HG03469 (cell line): Measurements from ENCODE around the gene IL4.
"Not testable (repeated sequence)": the region's sequence is repeated elsewhere in the genome, so short reads cannot be mapped to it uniquely, and the experiment has no call there.

Experiments used
- ATAC-seq: cut with Tn5 transposase; IDR thresholded peaks from one replicate; pipeline ENCODE4 v1.9.1; 2021; ENCODE audit warnings: mild to moderate bottlenecking, moderate library complexity, moderate number of reproducible peaks; ENCODE audit not compliant: unreplicated experiment

IL4 gene

DNA sequence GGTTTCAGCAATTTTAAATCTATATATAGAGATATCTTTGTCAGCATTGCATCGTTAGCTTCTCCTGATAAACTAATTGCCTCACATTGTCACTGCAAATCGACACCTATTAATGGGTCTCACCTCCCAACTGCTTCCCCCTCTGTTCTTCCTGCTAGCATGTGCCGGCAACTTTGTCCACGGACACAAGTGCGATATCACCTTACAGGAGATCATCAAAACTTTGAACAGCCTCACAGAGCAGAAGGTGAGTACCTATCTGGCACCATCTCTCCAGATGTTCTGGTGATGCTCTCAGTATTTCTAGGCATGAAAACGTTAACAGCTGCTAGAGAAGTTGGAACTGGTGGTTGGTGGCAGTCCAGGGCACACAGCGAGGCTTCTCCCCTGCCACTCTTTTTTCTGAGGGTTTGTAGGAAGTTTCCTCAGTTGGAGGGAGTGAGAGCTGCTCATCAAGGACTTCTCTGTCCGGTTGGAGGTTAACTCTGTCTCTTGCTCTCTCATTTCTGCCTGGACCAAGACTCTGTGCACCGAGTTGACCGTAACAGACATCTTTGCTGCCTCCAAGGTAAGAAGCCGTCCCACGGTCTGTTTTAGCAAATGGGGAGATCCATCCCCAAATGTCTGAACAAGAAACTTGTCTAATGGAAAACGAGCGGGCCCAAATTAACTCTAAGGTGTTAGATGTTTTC, at the start of gene IL4:
Gene IL4, plus strand, starts transcription at position 51 of the 692 bp plus-strand sequence. Its CDS starts 62 bp downstream, at position 113.
- ATAC-seq = no peak

DNA sequence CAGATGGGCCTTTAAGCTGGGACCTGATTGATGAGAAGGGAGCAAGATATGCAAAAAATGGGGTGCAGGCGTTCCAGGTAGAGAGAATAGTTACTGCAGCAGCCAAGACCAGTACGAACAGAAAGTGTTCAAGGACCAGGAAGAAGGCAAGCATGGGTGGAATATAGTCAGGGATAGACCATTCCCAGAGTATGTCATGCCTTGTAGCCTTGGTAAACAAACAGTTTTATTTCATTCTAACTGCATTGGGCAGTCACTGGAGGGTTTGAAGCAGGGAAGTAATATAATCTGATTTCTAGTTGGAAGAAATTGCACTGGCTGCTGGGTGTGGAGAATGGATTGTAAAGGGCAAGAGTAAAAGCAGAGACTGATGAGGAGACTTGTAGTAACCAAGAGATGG, 46.3 kb upstream of the IL4 start:
- ATAC-seq = no peak

DNA sequence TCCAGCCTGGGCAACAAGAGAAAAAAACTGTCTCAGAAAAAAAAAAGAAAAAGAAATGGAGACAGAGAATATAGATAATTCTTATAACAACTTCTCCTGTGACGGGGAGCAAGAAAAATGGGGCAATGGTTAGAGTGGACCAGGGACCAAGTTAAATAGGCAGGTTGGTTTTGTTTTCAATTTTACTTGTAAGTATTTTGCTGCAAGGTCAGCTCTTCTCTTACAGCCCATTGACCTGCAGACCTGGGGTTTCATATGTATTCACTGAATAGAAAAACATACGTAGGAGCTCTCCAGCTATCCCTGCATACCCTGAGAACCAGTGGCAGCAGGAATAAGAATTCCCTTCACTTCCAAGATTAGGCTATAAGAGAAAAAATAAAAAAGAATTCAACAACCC, 45.0 kb upstream of the IL4 start:
- no peak for ATAC-seq

DNA sequence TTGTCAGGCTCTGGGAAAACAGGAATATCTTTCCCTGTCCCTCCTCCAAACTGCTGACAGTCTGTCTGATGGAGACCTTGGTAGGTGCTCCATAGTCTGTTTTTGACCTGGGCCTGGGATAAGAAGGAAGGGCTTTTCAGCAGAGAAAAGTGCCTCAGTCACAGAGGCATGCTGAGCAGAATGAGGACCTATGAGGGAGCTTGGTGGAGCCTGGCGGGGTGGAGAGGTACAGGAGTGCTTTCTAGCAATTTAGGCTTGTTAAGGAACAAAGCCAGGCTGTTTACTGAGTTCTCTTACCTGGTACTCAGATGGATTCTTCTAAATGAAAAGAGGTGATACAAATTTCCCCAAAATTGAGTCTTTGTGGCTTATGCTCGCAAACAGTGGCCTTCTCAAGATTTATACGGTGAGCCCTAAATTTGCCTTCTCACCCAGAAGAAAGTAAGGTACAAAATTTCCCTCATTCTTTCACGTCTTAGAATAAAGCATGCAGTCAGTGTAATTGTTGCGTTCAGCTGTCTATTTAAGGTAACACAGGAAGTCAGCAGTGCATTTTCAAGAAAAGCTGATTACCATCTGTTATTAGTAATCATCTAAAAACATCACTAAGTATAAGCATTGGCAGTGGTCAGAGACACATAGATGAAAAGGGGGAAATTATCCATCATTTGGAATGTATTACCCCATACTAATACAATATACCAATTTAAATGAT, 44.4 kb upstream of the IL4 start:
- ATAC-seq = peak; percentile 65

DNA sequence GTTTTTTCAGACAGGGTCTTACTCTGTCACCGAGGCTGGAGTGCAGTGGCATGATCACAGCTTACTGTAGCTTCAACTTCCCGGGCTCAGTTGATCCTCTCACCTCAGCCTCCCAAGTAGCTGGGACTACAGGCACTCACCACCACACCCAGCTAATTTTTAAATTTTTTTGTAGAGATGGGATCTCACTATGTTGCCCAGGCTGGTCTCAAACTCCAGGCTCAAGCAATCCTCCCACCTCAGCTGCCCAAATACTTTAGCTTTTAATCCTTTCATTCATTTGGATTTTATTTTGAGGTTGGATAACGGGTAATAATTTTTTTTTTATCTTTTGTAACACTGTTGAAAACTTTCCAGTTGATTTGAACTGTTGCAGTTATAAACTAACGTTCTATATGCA, 40.2 kb upstream of the IL4 start:
- ATAC-seq = not testable (repeated sequence)

DNA sequence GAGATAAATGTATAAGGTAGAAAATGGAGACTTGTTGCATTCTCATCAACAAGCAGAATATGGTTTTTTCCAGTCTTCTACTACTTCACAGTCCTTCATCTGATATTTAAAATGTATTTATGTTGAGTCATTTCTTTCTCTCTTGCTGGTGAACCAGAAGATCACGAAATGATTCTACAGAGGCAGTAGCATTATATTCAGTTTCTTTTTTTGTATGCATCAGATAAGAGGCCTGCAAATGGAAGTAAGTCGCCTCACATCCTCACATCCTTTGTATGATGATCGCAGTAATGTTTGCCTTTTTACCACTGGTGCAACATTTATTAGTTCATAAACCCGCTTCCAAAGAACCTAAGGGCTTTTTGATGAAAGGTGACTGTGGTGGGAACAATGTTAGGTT, 37.9 kb upstream of the IL4 start:
- ATAC-seq = no peak

DNA sequence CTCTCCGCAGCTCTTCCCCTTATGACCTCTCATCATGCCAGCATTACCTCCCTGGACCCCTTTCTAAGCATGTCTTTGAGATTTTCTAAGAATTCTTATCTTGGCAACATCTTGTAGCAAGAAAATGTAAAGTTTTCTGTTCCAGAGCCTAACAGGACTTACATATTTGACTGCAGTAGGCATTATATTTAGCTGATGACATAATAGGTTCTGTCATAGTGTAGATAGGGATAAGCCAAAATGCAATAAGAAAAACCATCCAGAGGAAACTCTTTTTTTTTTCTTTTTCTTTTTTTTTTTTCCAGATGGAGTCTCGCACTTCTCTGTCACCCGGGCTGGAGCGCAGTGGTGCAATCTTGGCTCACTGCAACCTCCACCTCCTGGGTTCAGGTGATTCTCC, 36.5 kb upstream of the IL4 start:
- ATAC-seq = no peak

DNA sequence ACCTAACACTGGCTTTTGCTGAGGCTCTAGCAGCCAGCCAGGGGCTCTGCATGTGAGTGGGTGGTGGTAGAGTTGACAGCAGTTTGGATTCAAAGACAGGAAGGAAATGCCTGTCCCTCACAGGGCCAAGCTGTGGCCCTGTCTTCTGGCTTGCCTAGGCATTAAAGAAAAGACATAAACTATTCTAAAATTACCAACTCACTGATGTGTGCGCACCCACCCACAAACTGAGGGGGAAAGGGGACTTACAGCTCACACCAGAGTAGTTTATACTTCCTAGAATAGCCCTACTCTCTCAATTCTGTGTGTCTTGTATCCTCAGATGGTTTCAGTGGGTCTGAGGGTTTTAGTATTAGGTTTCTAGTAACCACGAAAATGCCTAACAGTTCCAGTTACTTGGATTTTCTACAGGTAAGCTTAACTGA, 34.1 kb upstream of the IL4 start:
- peak; percentile 58 for ATAC-seq

DNA sequence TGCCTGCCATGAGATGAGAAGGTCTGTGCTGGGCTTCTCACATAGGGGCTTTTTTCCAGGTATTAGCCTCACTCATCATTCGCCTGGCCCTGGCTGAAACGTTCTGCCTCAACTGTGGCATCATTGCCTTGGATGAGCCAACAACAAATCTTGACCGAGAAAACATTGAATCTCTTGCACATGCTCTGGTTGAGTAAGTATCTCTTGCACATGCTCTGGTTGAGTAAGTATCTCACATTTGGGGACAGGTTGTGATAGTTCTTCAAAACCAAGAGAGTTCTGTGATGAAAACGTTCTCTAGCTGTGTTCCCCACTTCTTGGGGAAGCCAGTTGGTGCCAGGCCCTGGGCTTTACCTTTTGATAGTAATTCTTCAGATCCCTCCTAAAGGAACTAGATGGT, 33.2 kb upstream of the IL4 start:
- ATAC-seq = no peak

DNA sequence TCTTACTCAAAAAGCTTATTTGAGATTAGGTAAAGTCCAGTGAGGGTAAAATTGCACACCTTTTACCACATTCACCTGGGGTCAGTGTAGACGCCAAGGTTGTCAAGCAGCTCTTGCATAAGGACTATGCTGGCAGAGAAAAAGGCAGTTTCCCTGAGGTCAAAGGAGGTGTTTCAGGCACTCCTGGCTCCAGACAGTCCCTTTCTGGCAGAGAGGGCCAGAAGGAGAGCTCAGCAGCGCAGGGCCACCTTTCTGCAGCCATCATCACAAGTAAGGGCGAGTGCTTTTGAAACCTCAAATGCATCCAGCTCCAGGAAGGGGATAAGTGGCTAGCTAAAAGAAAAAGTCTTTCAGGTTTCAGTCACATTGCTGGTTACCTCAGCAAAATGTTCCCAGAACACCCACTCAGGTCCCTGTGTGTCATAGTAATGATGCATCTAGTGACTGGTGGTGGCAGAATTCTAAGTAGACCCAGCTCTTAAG, 32.5 kb upstream of the IL4 start:
- no peak for ATAC-seq

DNA sequence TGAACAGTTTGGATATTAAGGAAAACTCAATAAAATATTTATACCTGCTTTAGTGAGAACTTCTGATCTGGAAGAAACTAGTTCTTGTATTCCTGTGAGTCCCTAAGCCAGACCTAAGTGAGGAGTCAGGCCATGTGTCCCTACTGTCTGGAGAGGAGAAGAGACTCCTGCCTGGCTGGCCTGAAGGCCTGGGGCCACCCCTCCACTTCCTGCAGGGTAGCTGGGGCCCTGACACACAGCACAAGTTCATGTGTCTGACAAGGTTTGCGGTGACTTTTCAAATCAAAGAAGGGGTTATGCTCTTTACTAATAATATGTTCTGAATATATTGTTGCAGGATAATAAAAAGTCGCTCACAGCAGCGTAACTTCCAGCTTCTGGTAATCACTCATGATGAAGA, 31.9 kb upstream of the IL4 start:
- ATAC-seq = no peak

DNA sequence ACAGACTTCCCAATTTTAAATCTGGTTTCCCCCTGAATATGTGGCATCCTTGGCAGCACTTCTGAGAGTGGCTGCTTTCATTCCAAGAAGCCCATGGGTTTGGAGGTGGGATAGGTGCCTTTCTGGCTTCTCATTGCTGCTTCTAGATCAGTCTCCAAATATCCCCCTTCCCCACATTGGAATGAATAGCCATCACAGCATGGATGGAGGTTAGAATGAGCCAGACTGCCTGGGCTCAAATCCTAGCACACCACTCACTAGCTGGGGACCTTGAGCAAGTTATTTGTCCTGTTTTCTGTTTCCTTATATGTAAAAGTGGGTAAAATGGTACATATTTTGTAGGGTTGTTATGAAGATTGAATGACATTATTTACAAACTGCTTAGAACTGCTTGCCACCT, 29.6 kb upstream of the IL4 start:
- no peak for ATAC-seq

DNA sequence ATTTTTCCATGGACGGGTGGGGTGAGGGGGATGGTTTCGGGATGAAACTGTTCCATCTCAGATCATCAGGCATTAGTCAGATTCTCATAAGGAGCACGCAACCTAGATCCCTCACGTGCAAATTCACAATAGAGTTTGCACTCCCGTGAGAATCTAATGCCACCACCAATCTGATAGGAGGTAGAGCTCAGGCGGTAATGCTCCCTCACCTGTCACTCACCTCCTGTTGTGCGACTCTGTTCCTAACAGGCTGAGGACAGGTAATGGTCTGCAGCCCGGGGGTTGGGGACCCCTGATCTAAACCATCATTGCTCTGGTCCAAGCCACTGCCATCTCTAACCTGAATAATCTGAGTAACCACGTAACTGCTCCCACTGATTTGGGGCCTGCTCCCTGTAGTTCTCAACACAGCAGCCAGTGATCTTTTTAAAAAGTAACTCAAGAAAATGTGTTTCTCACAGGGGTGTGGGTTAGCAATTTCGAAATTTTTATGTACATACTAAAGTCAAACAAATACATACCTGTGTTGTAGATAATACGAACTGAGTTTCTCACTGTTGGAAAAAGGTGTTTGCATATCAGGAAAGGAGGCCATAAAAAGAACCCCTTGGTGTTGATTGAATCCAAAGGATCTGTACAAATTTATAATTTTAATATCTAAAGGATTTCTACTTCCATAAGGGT, 27.1 kb upstream of the IL4 start:
- no peak for ATAC-seq

DNA sequence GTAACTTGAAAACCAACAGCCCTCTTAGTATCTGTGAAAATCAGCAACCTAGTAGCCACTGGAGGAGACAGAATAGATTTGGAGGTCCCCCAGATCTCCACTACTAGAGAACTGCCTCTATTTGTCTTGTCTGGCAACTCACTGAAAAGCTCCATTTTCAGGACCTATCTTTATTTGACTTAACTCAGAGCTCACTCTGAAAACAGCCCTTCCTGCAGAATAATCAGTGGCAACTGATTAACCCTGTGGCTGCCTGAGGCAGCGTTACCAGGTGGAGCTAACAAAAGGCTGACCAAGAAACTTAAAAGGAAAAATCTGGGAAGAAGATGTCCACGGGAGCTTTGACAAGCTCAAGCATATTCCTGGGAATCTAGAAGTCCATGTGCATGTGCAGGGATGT, 26.3 kb upstream of the IL4 start:
- ATAC-seq = no peak

DNA sequence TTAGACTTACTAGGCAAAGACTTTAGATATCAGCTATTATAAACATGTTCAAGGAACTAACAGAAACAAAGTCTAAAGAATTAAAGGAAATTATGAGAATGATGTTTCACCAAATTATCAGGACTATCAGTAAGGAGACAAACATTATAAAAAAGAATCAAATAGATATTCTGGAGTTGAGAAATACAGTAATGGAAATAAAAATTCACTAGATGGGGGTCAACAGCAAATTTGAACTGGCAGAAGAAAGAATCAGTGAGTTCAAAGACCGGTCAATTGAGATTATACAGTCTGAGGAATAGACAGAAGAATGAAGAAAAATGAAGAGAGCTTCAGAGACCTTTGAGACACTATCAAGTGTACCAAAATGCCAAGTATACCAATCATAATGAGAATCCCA, 25.4 kb upstream of the IL4 start:
- ATAC-seq = no peak

DNA sequence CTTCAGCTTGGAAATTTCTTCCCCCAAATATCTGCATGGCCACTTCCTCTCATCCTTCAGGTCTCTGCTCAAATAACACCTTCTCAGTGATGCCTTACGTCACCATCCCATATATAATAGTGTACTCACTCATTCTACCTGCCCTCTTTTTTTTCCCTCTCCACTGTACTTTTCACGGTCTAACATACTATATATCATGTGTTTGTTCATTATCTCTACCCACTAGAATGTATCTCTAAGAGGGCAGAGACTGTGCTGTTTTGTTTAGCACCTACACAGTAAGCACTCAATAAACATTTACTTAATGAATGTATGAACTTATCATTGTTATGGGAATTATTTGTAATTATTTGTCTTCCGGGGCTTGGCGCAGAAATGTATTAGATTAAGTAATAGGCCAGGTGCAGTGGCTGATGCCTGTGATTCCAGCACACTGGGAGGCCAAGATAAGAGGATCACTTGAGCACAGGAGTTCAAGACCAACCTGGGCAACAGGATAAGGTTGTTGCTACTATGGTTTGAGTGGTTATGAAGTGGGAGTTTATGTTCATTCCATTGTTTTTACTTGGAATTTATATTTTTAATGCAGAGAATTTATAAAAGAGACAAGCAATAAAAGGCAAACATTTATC, 21.8 kb upstream of the IL4 start:
- no peak for ATAC-seq

DNA sequence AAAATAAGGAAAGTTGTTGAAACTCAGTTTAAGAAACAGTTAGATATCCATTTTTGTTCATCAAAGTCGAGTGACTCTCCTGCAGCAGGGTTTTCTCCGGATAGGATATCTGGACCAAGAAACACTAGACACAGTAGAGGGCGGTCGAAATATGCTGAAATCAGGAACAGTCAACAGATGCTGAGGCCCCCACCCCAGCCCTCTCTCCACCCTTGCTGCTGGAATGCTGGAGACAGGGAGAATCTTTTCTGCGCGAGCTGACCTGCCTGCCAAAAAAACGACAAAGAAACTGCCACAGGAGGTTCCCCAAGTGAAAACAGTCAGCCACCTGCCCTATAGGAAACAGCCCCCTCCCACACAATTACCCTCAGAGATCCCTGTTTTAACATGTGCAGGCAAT, 20.1 kb upstream of the IL4 start:
- ATAC-seq = no peak

DNA sequence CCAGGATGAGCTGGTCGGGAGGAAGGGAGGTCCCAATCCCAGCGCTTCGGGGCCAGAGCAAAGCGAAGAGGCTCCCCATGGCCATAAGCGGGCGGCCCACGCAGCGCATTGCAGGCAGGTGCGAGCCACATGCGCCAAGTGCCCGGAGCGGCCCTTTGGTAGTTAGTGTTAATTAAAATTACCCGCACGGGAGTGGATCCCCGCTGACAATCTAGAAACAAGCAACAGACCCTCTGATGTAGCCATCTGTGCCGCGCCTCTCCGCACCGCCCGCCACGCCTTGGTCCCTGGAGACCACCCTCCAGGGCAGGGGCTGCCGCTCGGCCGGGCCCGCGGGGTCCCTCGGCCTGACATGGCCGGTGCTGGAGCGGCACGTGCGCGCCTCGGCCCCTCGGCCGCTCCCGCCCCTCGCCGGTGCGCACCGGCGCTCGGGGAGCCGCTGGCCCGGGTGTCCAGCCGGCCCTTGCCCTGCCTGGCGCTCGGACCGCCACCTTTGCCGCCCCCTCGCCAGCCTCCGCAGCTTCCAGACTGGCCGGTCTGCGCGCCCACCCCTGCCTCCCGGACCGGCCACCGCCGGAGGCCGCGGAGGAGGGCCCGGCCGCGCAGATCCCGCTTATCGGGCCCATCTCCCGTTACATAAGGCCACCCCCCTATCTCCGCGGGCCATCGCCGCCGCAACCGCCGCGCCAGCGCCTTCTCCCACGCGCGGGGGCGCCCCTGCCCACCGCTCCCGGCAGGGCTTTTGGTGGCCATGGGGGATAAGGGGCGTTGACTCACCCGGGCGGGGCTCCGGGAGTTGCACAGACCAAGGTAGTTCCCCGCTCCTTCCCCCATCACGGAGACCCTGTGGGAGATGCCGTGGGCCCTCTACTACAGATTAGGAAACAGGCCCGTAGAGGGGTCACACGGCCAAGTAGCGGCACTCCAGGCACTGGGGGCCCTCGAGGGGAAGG, 17.7 kb upstream of the IL4 start:
- ATAC-seq = no peak

DNA sequence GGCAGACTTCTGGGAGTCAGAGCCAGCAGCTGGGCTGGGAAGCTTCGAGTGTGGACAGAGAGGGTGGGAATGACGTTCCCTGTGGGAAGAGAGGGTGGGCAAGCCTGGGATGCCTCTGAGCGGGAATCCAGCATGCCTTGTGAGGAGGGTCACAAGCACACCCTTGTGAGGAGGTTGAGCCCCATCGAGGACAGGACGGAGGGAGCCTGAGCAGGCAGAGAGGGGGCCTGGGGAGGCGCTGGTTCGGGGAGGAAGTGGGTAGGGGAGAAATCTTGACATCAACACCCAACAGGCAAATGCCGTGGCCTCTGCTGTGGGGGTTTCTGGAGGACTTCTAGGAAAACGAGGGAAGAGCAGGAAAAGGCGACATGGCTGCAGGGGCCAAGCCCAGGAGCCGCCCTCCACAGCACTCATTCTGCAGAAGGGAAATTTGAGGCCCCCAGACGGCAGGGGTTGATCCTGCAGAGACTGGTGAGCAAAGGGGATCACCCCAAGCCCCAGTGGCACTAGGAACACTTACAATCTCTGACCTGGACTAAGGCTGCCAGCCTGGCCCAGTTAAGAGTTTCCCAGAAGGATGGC, 16.9 kb upstream of the IL4 start:
- no peak for ATAC-seq
